GM18867 (cell line): ENCODE measurements around the gene CRYGS.

Experiments used
- ATAC-seq: cut with Tn5 transposase; IDR thresholded peaks from one replicate; pipeline ENCODE4 v1.9.1; 2021; ENCODE audit warnings: mild to moderate bottlenecking, moderate library complexity; ENCODE audit not compliant: unreplicated experiment

CRYGS gene

DNA sequence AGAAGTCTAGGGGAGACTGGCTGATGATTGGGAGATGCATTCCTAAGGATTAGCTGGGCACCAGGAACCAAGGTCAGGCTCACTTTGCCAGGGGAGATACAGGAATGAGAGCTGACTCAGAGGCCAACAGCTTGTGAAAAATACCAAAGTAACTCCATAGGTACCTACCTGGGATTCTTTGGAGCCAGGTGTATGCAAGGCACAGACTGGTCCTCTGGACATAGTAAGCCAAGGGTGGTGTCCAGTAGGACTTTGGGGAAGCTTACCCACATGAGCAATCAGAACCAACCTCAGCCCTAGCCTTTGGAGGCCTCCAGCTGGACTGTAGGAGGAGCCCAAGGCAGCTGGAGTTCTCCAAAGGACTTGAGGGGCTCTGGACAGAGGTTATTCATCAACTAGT, 47.5 kb downstream of the CRYGS start:
- ATAC-seq, result no peak

GRCh38 chr3:186496016-186496415, 48.2 kb downstream of the CRYGS start:
- ATAC-seq, result no peak

DNA sequence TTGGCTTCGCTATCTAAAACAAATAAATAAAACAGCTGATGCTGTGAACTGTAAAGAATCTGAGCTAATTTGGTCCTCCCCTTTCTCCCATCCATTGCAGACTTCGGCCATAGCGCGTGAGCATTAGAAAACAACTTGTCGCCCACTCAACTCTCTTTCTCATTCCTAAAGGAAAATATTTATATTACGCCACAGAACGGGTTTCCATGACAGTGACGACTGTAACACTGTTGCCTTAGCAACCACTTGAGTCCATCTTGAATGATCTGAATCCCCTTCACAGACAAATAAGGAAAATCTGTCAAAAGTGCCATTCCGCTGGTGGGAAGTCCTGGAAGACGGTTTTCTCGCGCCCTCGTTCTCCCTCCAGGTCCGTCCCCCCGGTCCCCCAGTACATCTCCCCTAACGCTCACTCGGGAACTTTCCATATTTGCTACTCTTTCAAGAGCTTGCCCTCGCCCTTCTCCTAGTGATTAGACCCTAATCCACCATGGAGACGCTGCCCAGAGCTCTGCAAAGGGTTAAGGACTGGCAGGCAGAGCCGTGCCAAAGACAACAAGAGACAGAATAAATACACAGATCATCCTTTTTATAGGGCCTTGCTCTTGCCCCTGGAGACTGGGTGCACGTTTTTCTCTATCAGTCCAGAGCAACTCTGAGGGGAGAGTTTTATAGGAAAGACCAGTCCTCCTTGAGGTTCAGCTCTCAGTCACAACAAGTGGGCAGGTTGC, 50.5 kb downstream of the CRYGS start:
- no peak for ATAC-seq

- ATAC-seq, result no peak
These were observed 51.7 kb downstream of the CRYGS start for GRCh38 chr3:186492385-186492984.

DNA sequence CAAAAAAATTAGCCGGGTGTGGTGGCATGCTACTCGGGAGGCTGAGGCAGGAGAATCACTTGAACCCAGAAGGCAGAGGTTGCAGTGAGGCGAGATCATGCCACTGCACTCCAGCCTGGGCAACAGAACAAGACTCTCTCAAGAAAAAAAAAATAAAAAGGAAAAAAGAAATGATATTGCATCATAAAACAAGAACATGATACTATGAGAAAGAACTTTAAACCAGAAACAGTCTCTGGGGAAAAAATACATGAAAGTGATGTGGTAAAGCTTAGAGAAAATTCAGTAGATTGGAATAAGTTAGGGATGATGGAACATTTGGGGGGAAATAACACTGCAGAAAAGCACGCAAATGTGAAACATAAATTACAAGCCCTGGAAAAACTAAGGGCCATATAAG, 54.7 kb downstream of the CRYGS start:
- ATAC-seq, result no peak
